ENCODE measurements around the gene TMEM17.

TMEM17 gene

GRCh38 chr2:62452701-62453454 lies 53.1 kb downstream of the TMEM17 start:
- FAIRE-seq, result no peak

GRCh38 chr2:62450716-62451191 lies 55.2 kb downstream of the TMEM17 start:
- no peak for FAIRE-seq
